GM12878 (cell line): ENCODE results near the gene B3GAT2.

Source experiments
- BRCA1 ChIP-seq: IDR thresholded peaks from 2 replicates; pipeline ENCODE4 v1.6.1; 2011; ENCODE audit warnings: low read depth, low read length, improper control_type of control experiment
- CTCF ChIP-seq, 3 experiments: IDR thresholded peaks in 2 of 3; conservative IDR thresholded peaks in 1 of 3; 2 replicates each; pipeline ENCODE4 v1.5.1; 2011; ENCODE audit warnings: low read depth in 3 of 3, low read length in 3 of 3, mild to moderate bottlenecking in 3 of 3, control low read depth in 2 of 3, moderate library complexity in 2 of 3, inconsistent platforms in 1 of 3, mixed read lengths in 1 of 3; ENCODE audit not compliant: control insufficient read depth in 2 of 3, insufficient read depth in 1 of 3; ENCODE audit errors: extremely low read depth in 1 of 3
- JUND ChIP-seq: IDR thresholded peaks from 2 replicates; pipeline ENCODE4 v1.6.1; 2012; ENCODE audit warnings: low read depth, mild to moderate bottlenecking, low read length, improper control_type of control experiment, moderate library complexity
- REST ChIP-seq: IDR thresholded peaks from 2 replicates; pipeline ENCODE4 v1.6.1; 2012; ENCODE audit warnings: mild to moderate bottlenecking, low read depth, low read length

GRCh38 chr6:70821751-70822150 lies 135.1 kb downstream of the B3GAT2 start:
- no peak for TF ChIP-seq CTCF (IDR thresholded peaks at IDR 0.05 in 2 of 3, conservative IDR thresholded peaks at IDR 0.05 in 1 of 3; ENCODE audit: control insufficient read depth in 2 of 3, extremely low read depth in 1 of 3, insufficient read depth in 1 of 3, low read depth in 3 of 3, low read length in 3 of 3)
- no peak for TF ChIP-seq BRCA1
- no peak for TF ChIP-seq REST
- no peak for TF ChIP-seq JUND
